Heart left ventricle (tissue), 13 donors: Measurements from ENCODE around the gene CDK6.

ENCODE experiments used
- POLR2A ChIP-seq, 2 donors: fragments of 450-650 bp; IDR thresholded peaks; one replicate each; pipeline ENCODE4 v1.6.1; 2017; ENCODE audit warnings: antibody characterized with exemption in 2 of 2, mild to moderate bottlenecking in 2 of 2, moderate library complexity in 2 of 2
- TF ChIP-seq, protein P1 (sequence below), 12 donors: fragments of 200-600 bp; sonication (generic) in 4 of 12; IDR thresholded peaks; one replicate each; pipeline versions ENCODE4 v1.5.0 to v1.8.0; 2018 to 2022; ENCODE audit warnings: antibody characterized with exemption in 12 of 12, mild to moderate bottlenecking in 5 of 12
- donor health status: ischemic (EF 13 %, LVEDD 7.1; RV severe dilation, severe dysfunction).
- donor health status: DM: no; HTN: yes; CAD: no.
- donor health status: DM: no; HTN: no; CAD: no.
- donor health status: ischemic (EF 25% LVEDD 6.9; RV normal size, moderate dysfunction).
- donor health status: ischemic (EF 25% LVEDD 5.7; RV mildly dilated, moderate dysfunction).
- donor health status: ischemic (EF 35%, LVEDD 5.7; RV mildly dilated, moderate dysfunction).
- donor health status: nonischemic (EF 11% LVEDD 7.7; RV severe dilation, severe dysfunction).
- donor health status: DM: yes; HTN: yes; CAD: no.
- donor health status: PGD.
- donor health status: ischemic (EF 29% LVEDD 5.4; RV normal size, mild dysfunction).
- donor health status: nonischemic (EF 23%, LVEDD 6.1; RV moderate dilation, normal function).

GRCh38 chr7:92809397-92809759, 27.0 kb downstream of the CDK6 start:
- TF ChIP-seq, protein P1, sequence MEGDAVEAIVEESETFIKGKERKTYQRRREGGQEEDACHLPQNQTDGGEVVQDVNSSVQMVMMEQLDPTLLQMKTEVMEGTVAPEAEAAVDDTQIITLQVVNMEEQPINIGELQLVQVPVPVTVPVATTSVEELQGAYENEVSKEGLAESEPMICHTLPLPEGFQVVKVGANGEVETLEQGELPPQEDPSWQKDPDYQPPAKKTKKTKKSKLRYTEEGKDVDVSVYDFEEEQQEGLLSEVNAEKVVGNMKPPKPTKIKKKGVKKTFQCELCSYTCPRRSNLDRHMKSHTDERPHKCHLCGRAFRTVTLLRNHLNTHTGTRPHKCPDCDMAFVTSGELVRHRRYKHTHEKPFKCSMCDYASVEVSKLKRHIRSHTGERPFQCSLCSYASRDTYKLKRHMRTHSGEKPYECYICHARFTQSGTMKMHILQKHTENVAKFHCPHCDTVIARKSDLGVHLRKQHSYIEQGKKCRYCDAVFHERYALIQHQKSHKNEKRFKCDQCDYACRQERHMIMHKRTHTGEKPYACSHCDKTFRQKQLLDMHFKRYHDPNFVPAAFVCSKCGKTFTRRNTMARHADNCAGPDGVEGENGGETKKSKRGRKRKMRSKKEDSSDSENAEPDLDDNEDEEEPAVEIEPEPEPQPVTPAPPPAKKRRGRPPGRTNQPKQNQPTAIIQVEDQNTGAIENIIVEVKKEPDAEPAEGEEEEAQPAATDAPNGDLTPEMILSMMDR (IDR thresholded peaks at IDR 0.05), result no peak
- no peak for TF ChIP-seq POLR2A (IDR thresholded peaks at IDR 0.05)
